HG02759 (cell line): ENCODE data around the gene VAC14.
"Not testable (repeated sequence)": the region's sequence is repeated elsewhere in the genome, so short reads cannot be mapped to it uniquely, and the experiment has no call there.

Experiments
- ATAC-seq: cut with Tn5 transposase; IDR thresholded peaks from one replicate; pipeline ENCODE4 v1.9.1; 2021; ENCODE audit warnings: mild to moderate bottlenecking, moderate library complexity; ENCODE audit not compliant: unreplicated experiment

Gene VAC14

DNA sequence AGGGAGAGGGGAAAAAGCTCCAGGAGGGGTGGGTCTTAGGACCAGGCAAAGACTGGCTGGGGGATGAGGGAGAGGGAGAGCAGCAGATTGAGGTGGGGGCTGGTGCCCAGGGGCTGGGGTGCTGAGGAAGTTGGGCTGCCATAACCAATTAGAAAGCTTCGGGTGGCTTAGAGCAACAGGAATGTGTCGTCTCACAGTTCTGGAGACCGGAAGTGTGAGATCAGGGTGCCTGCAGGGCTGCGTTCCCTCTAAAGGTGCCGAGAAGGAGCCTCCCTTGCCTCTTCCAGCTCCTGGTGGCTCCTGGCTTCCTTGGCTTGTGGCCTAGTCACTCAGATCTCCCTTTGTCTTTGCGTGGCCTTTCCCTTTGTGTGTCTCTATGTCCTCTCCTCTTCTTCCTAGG is 152.4 kb downstream of the VAC14 start:
- ATAC-seq, result no peak

DNA sequence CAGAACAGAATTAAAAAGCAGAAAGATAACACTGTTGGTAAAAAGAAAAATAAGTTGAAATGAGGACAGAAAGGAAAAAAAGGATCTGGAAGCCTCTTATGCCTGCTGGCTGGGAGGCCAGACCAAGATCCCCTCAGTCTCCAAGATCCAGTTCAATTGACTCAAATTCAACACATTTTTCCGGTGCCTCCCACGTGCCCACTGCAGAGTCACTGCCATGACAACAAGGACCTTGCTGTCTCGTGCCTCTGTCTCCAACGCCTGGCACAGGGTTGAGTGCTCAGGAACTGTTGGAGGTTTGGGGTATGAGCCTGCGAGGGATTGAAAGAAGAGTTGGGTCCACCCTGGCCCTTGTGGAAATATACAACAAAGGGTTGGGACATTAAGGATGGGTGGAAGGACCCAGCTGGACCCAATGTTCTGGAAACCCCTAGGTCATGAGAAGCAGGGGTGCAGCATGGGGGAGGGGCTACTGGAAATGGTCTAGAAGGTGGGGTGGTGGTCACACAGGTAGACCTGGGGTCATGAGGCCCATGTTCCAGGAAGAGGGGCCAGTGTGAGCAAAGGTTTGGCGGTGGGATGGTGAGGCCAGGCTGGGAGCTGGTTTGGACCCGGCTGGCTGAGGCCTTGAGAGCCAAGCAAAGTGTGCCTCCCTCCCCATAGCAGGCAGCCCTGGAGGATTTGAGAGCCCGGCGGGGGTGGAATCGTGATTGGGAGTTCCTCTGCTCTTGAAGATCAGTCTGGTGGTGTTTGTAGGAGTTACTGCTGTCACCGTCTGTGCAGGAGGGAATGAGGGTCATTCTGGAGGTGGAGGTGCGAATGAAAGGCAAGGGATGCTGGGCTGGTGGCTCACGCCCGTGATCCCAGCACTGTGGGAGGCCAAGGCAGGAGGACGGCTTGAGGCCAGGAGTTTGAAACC is 153.3 kb downstream of the VAC14 start:
- ATAC-seq, result no peak

DNA sequence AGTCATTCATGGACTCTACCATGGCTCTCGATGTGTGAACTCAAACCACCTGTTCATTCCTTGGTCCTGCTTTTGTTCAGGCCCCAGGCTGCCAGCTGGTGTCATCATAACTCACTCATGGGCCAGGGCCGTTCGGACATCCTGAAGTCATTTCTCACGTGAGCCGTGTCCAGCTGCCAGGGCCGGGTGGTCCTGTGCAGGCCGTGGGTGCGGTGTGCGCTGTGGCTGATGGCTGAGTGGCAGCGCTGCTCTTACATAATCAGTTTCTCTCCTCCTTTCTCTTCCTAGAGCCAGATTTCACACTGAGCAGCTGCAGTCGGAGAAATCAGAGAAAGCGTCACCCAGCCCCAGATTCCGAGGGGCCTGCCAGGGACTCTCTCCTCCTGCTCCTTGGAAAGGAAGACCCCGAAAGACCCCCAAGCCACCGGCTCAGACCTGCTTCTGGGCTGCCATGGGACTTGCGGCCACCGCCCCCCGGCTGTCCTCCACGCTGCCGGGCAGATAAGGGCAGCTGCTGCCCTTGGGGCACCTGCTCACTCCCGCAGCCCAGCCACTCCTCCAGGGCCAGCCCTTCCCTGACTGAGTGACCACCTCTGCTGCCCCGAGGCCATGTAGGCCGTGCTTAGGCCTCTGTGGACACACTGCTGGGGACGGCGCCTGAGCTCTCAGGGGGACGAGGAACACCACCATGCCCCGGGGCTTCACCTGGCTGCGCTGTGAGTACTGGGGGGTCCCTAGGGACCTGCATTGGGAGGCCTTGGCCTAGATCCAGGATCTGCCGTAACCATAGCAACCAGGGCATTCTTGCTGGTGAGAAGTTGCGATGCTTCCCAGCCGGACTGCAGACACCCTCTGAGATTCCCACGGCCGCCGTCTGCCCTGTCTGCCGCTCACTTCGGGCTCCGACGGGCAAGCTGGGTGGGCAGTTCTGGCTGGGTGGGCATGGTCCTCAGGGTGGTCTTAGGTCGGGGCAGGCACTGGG is 154.4 kb downstream of the VAC14 start, which contains the start of gene IL34:
Gene IL34 (plus strand): TSS at position 300 of the 982 bp plus-strand sequence. CDS start 389 bp downstream, at position 689.
- ATAC-seq, result no peak

DNA sequence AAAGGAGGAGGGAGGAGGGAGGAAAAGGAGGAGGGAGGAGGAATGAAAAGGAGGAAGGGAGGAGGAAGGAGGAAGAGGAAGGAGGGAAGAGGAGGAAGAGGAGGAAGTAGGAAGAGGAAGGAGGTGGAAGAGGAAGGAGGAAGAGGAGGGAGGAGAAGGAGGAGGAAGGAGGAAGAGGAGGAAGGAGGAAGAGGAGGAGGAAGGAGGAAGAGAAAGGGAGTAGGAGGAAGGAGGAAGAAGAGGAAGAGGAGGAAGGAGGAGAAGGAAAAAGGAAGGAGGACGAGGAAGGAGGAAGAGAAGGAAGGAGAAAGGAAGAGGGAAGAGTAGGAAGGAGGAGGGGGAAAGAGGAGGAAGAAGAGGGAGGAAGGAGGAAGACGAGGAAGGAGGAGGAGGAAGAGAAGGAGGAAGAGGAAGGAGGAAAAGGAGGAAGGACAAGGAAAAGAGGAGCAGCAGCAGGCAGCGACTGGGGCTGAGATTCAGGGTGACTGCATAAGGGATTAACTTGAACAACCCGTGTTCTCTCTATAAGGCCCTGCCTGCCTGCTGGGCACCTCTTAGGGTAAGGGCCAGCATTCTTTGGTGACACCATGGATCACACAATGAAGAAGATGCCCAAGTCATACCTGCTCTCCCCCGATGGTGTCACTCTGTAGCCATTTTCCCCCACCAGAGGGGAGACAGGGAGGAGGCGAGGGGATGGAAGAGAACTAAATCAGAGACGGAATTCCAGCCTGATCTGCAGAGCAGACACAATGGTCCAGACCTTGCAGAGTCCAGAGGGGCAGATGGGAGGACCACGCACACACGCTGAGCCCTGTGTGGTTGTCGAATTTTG is 156.0 kb downstream of the VAC14 start:
- ATAC-seq, result no peak

DNA sequence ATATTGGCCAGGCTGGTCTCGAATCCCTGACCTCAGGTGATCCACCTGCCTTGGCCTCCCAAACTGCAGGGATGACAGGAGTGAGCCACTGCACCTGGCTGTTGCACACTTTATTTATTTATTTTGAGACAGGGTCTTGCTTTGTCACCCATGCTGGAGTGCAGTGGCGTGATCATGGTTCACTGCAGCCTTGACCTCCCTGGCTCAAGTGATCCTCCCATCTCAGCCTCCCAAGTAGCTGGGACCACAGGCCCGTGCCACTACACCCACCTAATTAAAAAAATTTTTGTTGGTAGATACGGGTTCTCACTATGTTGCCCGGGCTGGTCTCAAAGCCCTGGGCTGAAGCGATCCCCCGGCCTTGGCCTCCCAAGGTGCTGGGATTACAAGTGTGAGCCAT is 157.7 kb downstream of the VAC14 start:
- not testable (repeated sequence) for ATAC-seq

DNA sequence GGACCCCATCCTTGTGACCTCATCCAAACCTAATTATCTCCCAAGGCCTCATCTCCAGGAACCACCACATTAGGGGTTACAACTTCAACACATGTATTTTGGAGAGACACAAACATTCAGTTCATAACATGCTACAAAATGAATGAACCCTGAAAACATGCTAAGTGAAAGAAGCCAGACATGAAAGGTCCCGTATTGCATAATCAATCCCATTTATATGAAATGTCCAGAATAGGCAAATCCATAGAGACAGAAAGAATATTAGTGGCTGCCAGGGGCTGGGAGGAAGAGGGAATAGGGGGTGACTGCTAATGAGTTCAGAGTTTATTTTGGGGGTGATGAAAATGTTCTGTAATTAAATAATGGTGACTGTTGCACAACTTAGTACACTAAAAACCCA is 158.3 kb downstream of the VAC14 start:
- no peak for ATAC-seq

DNA sequence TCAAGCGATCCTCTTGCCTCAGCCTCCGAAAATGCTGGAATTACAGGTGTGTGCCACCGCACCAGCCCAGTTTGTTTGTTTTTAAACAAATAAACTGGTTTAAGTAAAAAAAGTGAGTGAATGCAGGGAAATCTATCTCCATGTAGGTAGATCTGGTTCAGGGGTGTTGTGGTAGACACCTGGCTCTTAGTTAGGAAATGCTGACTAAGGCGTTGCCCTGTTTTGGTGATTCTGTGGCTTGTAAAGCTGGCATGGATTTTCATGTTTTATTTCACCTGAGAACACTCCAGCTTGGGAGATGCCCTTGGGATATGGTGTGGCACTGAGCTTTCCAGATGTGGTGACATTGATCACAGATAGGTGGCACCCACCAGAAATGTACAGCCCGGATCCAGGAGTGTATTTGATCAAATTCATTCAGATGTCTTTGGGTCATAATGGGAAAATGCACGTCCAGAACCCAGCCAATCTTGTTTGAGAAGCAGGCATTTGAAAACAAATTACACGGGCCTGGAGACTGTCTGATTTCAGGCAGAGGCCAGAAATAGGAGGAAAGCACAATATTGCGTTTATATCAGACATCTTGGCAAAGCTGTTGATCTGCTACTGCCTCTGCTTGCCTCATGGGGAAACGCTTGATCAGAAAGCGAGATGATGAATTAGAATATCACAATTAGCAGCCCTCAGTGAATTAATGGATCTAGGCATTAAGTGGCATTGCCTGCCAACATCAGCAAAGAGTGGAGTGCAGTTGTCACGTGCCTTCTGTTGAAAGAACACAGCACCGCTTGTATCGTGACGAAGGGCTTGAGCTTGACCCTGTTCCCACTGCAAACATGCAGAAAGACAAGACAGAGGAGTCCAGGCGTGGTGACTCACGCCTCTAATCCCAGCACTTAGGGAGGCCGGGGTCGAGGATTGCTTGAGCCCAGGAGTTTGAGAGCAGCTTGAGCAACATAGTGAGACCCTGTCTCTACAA is 161.9 kb downstream of the VAC14 start:
- no peak for ATAC-seq
